Loucy (cell line): ENCODE results near the gene SSBP2.
A peak's percentile ranks its signal among the peaks of the same experiment; 100 is the strongest.

Experiments used
- H2AFZ ChIP-seq: fragments of 200-600 bp; sonication (generic); 2 replicates; pipeline ENCODE4 v1.6.0; 2016; ENCODE audit warnings: antibody characterized with exemption, mild to moderate bottlenecking, low read length, moderate library complexity
- H3F3A ChIP-seq: fragments of 200-600 bp; 2 replicates; pipeline ENCODE4 v1.6.0; 2016; ENCODE audit warnings: antibody characterized with exemption, low read depth, mild to moderate bottlenecking
- H3K27me3 ChIP-seq: fragments of 200-600 bp; sonication (generic); 2 replicates; pipeline ENCODE4 v1.6.1; 2014; ENCODE audit warnings: low read length, mild to moderate bottlenecking; ENCODE audit not compliant: insufficient read depth, poor library complexity, severe bottlenecking
- H3K36me3 ChIP-seq: fragments of 200-600 bp; sonication (generic); 2 replicates; pipeline ENCODE4 v1.6.1; 2016; ENCODE audit warnings: low read length; ENCODE audit not compliant: insufficient read depth
- H3K4me1 ChIP-seq: fragments of 200-600 bp; sonication (generic); 2 replicates; pipeline ENCODE4 v1.5.1; 2014; ENCODE audit warnings: low read length, mild to moderate bottlenecking; ENCODE audit not compliant: insufficient read depth, poor library complexity, severe bottlenecking
- H3K4me2 ChIP-seq: fragments of 200-600 bp; sonication (generic); 2 replicates; pipeline ENCODE4 v1.6.0; 2014; ENCODE audit warnings: antibody characterized with exemption, low read length, low read depth, mild to moderate bottlenecking; ENCODE audit not compliant: poor library complexity, severe bottlenecking
- H3K4me3 ChIP-seq: fragments of 200-600 bp; sonication (generic); 2 replicates; pipeline ENCODE4 v1.5.1; 2014; ENCODE audit warnings: low read length, mild to moderate bottlenecking, mixed read lengths; ENCODE audit not compliant: poor library complexity, severe bottlenecking
- H3K79me2 ChIP-seq: fragments of 200-600 bp; sonication (generic); 2 replicates; pipeline ENCODE4 v1.6.1; 2014; ENCODE audit warnings: low read length; ENCODE audit not compliant: insufficient read depth
- H3K9ac ChIP-seq: fragments of 200-600 bp; sonication (generic); 2 replicates; pipeline ENCODE4 v1.6.0; 2014; ENCODE audit warnings: mild to moderate bottlenecking, low read depth, low read length, moderate library complexity; ENCODE audit not compliant: poor library complexity, severe bottlenecking
- H3K9me2 ChIP-seq: fragments of 200-600 bp; sonication (generic); replicated peaks from 2 replicates; pipeline ENCODE4 v1.6.1; 2016; ENCODE audit warnings: low read depth, low read length, mixed read lengths
- H3K9me3 ChIP-seq: fragments of 200-600 bp; sonication (generic); 2 replicates; pipeline ENCODE4 v1.6.1; 2014; ENCODE audit warnings: mild to moderate bottlenecking, antibody characterized with exemption, low read length, low read depth; ENCODE audit not compliant: insufficient read depth
- H4K20me1 ChIP-seq: fragments of 200-600 bp; sonication (generic); 2 replicates; pipeline ENCODE4 v1.6.0; 2014; ENCODE audit warnings: antibody characterized with exemption, low read length, mild to moderate bottlenecking; ENCODE audit not compliant: insufficient read depth, poor library complexity, severe bottlenecking
- CTCF ChIP-seq: fragments of 200-600 bp; sonication (generic); conservative IDR thresholded peaks from 2 replicates; pipeline ENCODE4 v1.5.1; 2014; ENCODE audit warnings: mild to moderate bottlenecking, antibody characterized with exemption, low read length
- EZH2phosphoT487 ChIP-seq: fragments of 200-600 bp; IDR thresholded peaks from 2 replicates; pipeline ENCODE4 v1.6.1; 2018; ENCODE audit warnings: antibody characterized with exemption, mild to moderate bottlenecking, moderate library complexity, borderline replicate concordance

Gene SSBP2

GRCh38 chr5:81608976-81609375, 141.9 kb downstream of the SSBP2 start:
- H3F3A ChIP-seq: no peaks in the 10 kb centered on the region; the same call in 1 of the 2 replicates
- H3K4me3 ChIP-seq: no peak overlapping the region
- H3K4me1 ChIP-seq: peaks cover 32% of the 10 kb centered on the region
- H2AFZ ChIP-seq: no peak overlapping the region
- peaks cover 50% of the 10 kb centered on the region for H3K36me3 ChIP-seq
- TF ChIP-seq CTCF: no peak
- peaks cover 47% of the 10 kb centered on the region for H3K79me2 ChIP-seq
- peaks cover 16% of the 10 kb centered on the region for H3K9me3 ChIP-seq
- no peaks in the 10 kb centered on the region for H3K9me2 ChIP-seq
- H3K9ac ChIP-seq: no peak overlapping the region
- no peak overlapping the region for H3K4me2 ChIP-seq
- peaks cover 7% of the 10 kb centered on the region for H4K20me1 ChIP-seq
- H3K27me3 ChIP-seq: no peaks in the 10 kb centered on the region

- peaks cover 49% of the 10 kb centered on the region for H3K36me3 ChIP-seq
- H3F3A ChIP-seq: no peaks in the 10 kb centered on the region
- H3K9me3 ChIP-seq: peaks cover 16% of the 10 kb centered on the region
- H3K4me3 ChIP-seq: no peak overlapping the region
- H3K9me2 ChIP-seq: no peaks in the 10 kb centered on the region
- H3K9ac ChIP-seq: no peak overlapping the region
- H4K20me1 ChIP-seq: peaks cover 7% of the 10 kb centered on the region
- H3K79me2 ChIP-seq: peaks cover 60% of the 10 kb centered on the region
- TF ChIP-seq EZH2phosphoT487: no peak
- peaks cover 43% of the 10 kb centered on the region for H3K4me1 ChIP-seq
- no peaks in the 10 kb centered on the region for H3K27me3 ChIP-seq
- H2AFZ ChIP-seq: no peak overlapping the region
- H3K4me2 ChIP-seq: no peak overlapping the region
Observed at GRCh38 chr5:81607693-81608092, 143.2 kb downstream of the SSBP2 start.

GRCh38 chr5:81606150-81606549, 144.7 kb downstream of the SSBP2 start:
- H3K4me1 ChIP-seq: peaks cover 58% of the 10 kb centered on the region
- H3K9me3 ChIP-seq: peaks cover 16% of the 10 kb centered on the region
- H3K9me2 ChIP-seq: no peaks in the 10 kb centered on the region
- no peak overlapping the region for H3K4me3 ChIP-seq
- H3K9ac ChIP-seq: peak overlapping the region; percentile 17
- H3K4me2 ChIP-seq: peak overlapping the region; percentile 32
- H3K36me3 ChIP-seq: peaks cover 45% of the 10 kb centered on the region
- H4K20me1 ChIP-seq: peaks cover 7% of the 10 kb centered on the region
- TF ChIP-seq EZH2phosphoT487 (no peak), CTCF (no peak)
- H3K79me2 ChIP-seq: peaks cover 73% of the 10 kb centered on the region
- H3K27me3 ChIP-seq: no peaks in the 10 kb centered on the region
- H3F3A ChIP-seq: no peaks in the 10 kb centered on the region
- no peak overlapping the region for H2AFZ ChIP-seq

GRCh38 chr5:81605299-81605698, 145.6 kb downstream of the SSBP2 start:
- peaks cover 43% of the 10 kb centered on the region for H3K36me3 ChIP-seq
- H4K20me1 ChIP-seq: peaks cover 7% of the 10 kb centered on the region
- H3F3A ChIP-seq: no peaks in the 10 kb centered on the region
- H3K9ac ChIP-seq: peak overlapping the region; percentile 17
- peaks cover 14% of the 10 kb centered on the region for H3K9me3 ChIP-seq
- no peak for TF ChIP-seq CTCF
- no peak for TF ChIP-seq EZH2phosphoT487
- peak overlapping the region; percentile 32 for H3K4me2 ChIP-seq
- H2AFZ ChIP-seq: no peak overlapping the region
- peaks cover 61% of the 10 kb centered on the region for H3K4me1 ChIP-seq
- no peaks in the 10 kb centered on the region for H3K9me2 ChIP-seq
- no peaks in the 10 kb centered on the region for H3K27me3 ChIP-seq
- no peak overlapping the region for H3K4me3 ChIP-seq
- H3K79me2 ChIP-seq: peaks cover 80% of the 10 kb centered on the region
